ENCODE results near the gene RGS10.
"Not testable (repeated sequence)": the region's sequence is repeated elsewhere in the genome, so short reads cannot be mapped to it uniquely, and the experiment has no call there.

RGS10 gene

DNA sequence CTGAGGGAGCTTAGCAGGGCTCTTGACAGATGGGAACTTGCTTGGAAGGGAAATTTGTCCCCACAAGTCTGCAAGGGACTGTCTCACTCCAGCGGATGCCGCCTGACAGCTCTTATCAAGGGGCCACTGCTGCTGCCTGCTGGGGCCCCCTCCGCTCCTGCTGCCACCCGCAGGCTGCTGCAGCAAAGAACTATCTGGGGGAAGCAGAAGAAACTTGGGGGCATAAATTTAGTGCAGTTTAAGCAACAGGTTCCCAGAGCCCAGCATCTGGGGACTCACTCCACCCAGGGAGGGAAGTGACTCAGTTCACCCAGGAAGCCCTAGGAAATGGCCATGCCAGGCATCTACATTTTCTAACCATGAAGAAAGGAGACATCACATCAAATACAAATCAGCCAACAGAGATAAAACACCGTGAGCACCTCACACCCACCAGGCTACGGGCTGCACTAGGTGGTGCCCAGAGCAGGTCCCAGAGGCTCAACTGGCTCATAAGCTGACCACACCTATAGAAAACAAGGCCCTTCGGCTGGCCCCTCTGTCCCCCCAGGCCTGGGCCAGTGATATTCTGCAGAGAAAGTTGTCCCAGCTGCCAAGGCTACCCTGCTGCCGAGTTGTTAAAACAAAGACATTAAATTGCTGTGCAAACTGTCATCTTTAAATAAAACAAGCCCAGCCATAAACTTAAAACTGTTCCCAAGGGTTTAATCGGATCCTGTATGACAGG is 3.7 kb downstream of the RGS10 start:
- DNase-seq (ENCODE audit: low read depth, low spot score) = no peak

DNA sequence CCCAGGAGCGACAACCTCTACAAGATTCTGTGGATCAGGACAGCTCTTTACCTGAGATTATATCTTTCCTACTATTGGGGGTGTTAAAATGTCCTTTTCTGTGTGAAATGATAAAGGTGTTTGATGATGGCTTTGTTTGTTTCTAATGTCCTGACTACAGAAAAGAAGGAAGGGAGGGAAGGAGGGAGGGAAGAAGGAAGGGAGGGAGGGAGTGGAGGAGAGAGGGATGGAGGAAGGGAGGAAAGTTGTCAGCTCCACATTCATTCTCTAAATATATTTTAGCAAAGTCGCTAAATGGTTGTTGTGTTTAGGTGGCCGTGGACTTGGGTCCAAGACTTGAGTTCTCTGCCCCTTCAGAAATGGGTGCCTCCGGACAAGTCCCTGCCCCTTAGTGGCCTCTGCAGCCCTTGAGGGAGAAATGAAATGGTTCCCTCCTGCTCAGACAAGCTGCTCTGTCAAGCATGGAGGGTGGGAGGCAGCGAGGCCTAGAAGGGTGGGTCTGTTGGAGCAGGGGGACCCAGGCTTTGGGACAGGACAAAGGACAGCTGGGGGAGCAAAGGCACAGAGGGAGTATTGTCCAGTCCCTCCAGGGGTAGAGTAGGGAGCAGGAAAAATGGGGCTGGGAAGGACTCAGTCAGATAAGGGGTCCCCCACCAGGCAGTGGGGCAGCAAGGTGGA is 4.4 kb downstream of the RGS10 start:
- no peak for DNase-seq (ENCODE audit: low read depth, low spot score)

DNA sequence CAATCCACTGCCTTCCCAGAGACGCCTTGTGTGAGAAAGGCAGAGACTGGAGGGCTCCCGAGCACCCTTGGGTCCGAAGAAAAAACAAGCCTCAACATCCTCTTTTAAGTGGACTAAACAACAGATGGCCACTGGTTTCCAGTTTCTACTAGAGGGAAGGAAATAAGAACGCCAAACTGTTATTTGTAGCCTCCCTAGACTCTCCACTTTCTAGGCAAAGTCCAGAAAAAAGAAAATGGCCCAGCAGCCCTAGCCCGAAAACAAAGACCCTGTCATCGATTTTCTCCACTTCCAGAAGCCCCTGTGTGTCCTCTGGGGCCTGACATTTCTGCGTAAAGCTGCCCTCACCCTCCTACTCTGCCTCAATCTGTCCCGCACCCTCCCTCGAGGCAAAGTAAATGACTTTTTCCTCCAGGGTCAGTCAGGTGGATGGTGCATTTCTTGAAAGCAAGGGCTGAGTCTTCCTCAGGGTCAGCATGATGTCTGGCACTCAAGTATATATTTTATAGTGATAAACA is 6.0 kb downstream of the RGS10 start:
- DNase-seq (ENCODE audit: low read depth, low spot score) = no peak

DNA sequence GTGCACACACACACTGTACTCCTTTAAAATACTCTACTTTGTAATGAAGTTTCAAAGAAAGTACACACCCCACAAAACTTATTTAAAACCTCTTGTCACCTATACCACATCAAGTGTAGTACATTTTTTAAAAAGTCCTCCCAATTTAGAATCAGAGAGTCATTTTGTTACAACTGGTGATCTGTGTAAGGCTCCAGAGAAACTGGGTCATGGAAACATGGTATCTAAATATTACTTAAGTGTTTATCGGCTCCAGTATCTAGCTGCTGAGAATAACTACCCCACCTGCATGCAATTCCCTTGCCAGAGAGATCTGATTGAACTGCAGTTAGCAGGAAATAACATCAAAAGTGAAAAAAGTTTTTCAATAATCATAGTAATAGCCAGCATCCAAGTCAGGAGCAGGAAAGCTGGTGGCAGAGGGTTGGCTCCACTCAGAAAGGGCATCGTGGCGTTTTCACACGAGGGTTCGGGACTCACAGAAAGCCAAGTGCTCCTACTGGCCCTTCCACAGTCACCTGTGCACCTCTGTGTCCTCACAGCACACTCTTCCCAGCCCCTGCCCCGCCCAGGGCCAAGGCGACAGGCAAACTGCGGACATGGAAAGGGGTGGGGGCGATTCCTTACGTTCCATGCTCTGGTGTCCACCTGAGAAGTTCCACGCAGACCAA is 6.5 kb downstream of the RGS10 start:
- no peak for DNase-seq (ENCODE audit: low read depth, low spot score)

DNA sequence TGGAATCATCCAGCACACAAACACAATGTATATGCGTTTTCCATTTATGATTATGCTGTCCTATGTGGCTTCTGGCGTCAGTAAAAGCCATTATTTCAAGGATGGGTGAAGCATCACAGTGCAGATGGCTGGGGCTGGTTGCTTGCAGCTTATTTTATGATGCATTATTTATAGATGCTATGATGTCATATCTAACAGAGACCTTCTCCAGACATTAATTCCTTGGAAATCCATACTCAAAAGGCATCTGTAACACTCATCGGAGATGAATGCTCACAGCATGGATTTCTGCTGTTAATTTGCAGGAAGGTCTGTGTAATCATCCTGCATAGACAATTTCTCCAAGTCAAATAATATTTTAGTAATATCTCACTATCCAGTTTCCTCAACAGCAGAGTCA is 7.2 kb downstream of the RGS10 start:
- no peak for DNase-seq (ENCODE audit: low read depth, low spot score)

DNA sequence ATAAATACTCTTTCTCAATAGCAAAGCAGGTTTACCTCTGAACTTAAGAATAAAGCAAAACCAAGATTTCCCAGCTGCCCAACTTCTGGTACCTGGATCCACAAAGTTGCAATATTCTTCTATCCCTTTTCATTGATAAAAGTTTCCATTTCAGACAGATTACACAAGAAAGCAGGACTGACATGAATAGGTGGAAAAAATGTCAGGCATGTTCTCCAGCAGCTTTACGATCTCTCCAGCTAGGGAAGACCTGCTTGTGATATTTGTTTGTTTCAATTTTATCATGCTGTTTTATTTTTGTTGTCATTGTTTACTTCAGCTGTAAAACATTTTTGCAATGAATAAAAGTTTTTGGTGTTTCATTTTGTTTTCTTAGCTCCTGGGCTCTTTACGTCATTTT is 9.0 kb downstream of the RGS10 start:
- no peak for DNase-seq (ENCODE audit: low read depth, low spot score)

DNA sequence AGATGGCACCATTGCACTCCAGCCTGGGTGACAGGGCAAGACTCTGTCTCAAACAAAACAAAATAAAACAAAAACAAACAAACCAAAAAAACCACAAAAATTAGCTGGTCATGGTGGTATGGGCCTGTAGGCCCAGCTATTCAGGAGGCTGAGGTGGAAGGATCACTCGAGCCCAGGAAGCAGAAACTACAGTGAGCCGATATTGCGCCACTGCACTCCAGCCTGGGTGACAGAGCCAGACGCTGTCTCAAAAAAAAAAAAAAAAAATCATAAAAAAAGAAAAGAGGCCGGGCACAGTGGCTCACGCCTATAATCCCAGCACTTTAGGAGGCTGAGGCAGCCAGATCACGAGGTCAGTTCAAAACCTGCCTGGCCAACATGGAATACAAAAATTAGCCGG is 9.7 kb downstream of the RGS10 start:
- DNase-seq (ENCODE audit: low read depth, low spot score) = not testable (repeated sequence)

DNA sequence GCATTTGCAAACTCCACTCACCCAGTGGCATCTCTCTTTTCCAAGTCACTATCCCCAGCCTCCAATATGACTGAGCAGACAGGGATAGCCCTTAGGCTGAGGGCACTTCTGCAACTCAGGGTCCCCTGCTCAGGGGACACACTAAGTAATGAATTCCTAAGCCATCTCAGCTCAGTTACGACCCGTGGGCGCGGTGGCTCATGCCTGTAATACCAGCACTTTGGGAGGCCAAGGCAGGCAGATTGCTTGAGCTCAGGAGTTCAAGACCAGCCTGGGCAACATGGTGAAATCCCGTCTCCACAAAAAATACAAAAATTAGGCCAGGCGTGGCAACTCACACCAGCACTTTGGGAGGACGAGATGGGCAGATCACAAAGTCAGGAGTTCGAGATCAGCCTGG is 10.3 kb downstream of the RGS10 start:
- not testable (repeated sequence) for DNase-seq (ENCODE audit: low read depth, low spot score)

DNA sequence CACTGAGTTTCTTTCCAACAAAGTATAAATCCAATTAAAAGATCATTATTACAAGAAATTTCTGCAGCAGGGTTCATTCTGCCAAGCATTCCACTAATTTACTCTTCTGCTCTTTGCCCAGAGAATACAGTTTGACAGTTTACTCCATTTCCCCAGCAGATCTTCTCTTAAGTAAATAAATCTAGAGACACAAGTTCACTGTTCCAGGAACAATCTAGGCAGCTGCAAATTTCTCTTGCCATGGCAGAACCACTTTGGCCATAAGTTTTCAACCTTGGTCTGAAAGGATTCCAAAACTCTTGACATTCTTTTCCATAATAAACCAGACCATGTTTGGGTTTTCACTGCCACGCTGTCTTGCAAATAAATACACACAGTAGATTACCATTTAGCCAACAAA is 11.5 kb downstream of the RGS10 start:
- no peak for DNase-seq (ENCODE audit: low read depth, low spot score)

DNA sequence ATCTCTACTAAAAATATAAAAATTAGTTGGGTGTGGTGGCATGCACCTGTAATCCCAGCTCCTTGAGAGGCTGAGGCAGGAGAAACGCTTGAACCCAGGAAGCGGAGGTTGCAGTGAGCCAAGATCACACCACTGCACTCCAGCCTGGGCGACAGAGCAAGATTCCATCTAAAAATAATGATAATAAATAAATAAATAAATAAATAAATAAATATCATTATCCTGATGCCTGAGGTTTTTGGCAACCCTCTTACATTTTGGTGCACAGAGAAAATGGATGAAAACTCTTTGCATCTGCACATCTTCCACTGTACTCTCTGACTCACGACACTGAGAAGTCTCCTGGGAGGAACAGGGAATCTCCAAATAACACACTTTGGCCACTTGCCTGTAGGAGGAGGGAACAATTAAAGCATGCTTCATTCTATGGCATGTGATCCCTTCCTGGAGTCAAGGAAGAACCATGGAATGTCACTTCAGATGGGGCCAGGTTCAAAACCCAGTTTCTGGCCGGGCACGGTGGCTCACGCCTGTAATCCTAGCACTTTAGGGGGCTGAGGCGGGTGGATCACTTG is 13.8 kb downstream of the RGS10 start:
- not testable (repeated sequence) for DNase-seq (ENCODE audit: low read depth, low spot score)

DNA sequence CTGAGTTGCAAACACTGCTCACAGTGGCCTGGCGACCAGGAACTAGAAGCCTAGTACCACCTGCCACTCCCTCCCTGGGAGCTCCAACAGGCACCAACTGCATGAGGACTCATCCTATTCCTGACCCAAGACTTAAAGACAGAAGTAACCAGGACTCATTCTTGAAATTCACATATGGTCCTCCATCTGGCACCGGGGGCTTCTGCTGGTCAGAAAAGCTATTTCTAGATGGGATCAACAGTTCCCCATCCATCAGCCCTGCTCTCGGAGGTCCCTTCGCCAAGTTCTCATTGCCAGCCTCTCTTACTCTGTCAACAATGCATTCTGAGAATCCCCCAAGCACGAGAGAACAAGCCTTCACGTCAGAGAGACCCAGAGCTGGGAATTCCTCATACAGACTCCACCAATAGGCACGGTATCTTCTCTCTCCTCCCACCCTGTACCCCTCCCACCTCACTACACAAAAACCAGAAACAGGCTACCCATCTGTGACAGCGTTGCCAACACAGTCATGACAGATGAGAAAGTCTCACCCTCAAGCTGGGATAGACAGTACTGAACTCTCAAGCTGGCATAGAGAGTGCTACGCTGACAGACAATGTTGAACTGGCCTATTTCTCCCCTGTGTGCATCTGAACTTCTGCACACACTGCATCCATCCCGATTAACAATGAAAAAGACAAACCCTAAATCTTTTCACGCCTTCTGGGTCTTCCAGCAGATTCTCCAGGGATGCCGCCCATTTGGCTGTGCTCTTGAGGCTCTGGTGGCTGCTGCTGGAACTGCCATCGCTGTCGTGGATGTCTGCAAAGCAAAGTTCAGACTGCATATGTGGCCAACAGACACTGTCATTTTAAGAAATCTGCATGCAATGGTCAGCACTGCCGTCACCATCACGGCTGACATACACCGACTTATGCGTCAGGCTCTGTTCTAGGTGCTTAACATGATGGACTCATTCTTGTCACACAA is 15.6 kb downstream of the RGS10 start:
- DNase-seq (ENCODE audit: low read depth, low spot score) = no peak

DNA sequence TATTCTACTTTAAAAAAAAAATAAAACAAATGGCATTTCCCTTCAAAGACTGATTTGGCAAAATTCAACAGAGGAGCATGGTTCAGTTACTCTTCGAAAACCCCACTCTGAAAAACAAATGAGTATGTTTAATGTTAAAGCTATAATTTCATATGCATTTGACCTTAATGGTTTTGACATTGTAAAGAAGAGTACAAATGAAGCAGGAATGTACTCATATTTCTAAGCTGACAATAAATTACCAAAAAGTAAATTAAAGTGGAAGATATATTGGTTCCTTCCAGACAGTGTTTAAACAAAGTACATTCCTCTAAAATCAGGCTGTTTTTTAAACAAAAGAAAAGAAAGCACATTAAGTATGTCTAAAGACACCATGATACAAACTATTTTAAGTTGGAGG is 16.4 kb downstream of the RGS10 start:
- no peak for DNase-seq (ENCODE audit: low read depth, low spot score)

DNA sequence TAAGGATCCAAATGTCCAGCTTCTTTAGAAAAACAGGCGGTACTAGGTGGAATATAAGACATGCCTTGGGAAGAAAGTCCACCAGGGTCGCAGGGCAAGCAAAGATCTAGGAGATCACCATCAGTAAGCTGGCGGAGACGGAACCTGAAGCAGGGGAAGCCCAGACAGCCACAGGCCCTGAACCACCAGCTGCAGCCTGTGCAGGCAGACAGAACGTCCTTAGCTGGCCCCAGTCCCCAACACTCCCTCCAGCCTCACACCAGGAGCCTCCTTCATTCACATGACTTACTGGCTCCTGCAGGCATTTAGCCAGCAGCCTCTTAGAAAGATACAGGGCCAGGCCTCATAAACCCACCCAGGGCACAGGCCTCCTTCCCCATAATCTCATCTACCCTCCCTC is 17.4 kb downstream of the RGS10 start:
- DNase-seq (ENCODE audit: low read depth, low spot score) = no peak

DNA sequence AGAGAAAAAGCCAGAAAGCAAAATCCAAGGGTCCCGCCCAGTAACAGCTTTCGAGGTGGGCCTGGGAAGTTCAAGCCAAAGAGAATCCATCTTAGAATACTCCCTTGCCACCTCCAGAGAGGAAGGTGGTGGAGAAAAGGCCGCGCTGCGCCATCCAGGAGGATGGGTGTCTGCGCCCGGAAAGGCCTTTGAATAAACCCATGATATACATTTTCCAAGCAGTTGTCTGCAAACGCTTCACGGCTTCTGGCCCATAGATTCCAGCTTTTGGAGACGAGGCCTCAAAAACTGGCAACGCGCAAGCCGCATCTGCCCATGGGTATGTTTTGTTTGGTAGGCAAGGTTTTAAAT is 17.8 kb downstream of the RGS10 start:
- no peak for DNase-seq (ENCODE audit: low read depth, low spot score)

DNA sequence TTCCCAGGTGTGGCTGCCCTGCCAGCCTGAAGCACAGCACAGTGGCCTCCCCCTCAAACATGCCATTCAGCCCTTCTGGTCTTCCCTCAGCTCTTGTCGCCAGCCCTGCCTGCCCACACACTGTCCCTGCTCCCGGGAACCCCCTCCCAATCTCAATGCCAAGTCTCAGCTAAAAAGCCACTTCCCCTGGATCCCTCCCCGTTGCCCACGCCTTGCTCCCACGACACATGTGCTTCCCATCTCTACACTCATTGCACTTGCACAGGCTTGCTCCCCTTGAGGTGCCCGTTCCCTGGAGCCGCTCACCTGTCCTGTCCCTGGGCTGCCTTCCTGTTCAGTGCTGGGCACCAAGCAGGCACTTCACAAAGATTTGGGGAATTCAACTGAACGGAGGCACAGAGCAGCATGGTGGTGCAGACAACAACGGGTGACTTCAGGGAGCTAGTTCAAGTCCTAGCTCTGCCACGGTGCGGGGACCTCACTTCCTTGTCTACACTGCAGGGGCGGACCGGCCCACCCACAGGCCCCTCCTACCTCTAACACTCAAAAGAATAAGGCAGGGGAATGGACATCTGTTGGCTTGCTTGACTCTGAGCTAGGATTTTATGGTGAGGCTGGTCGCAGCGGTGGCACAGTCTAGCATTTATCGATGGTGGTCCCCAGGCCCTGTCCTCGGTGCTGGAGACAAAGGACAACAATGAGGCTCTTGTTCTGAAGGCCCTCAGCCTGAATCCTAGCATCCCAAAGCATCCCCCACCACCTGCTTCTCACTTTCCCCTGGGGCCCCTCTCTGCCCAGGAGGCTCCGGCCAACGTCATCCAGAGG is 18.4 kb downstream of the RGS10 start:
- DNase-seq (ENCODE audit: low read depth, low spot score) = no peak

DNA sequence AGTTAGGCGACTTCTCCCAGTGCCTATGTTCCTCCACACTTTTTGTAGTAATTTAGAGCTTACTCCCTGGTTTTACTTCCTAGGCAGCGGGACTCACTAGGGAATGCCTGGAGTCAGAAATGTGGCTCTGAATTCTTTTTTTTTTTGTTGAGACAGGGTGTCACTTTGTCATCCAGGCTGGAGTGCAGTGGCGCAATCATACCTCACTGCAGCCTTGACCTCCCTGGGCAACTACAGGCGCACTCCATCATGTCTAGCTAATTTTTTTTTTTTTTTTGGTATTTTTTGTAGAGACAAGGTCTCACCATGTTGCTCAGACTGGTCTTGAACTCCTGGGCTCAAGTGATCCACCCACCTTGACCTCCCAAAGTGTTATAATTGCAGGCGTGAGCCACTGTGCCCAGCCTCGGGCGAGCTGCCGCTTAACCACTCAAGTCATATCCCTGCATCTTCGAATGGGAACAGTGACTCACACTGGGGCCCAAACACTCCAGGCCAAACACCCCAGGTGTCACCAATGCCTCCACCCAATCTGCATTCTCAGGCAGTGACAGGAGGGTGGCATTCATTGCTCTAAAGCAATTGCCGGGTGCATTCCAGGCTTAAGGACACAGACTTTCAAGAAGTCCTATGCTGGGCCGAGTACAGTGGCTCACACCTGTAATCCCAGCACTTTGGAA is 19.6 kb downstream of the RGS10 start:
- no peak for DNase-seq (ENCODE audit: low read depth, low spot score)

DNA sequence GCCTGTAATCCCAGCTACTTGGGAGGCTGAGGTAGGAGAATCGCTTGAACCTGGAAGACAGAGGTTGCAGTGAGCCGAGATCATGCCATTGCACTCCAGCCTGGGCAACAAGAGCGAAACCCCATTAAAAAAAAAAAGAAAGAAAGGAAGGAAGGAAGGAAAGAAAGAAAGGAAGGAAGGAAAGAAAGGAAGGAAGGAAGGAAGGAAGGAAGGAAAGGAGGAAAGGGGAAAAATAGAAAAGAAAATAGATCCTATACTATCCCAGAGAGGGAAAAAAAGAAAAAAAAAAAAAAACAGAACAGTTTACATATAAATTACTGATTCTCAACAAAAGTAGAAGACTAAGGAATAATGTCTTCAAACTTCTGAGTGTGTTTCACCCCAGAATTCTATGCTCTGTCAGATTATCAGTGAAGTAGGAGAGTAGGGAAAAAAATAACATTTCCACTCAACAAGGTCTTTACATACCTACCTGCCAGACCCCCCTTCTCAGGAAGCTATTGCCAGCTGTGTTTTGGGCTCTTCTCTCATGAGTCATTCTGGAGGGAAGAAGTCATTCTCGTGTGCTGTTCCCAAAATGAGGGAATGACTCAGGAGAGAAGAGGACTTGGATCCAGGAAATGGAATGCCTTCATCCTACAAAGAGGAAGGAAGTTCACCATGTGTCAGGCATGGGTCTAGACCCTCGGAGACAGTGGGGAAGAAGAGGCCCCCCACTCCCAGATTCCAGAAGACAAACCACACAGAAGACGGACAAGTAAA is 20.9 kb downstream of the RGS10 start:
- DNase-seq (ENCODE audit: low read depth, low spot score) = no peak

DNA sequence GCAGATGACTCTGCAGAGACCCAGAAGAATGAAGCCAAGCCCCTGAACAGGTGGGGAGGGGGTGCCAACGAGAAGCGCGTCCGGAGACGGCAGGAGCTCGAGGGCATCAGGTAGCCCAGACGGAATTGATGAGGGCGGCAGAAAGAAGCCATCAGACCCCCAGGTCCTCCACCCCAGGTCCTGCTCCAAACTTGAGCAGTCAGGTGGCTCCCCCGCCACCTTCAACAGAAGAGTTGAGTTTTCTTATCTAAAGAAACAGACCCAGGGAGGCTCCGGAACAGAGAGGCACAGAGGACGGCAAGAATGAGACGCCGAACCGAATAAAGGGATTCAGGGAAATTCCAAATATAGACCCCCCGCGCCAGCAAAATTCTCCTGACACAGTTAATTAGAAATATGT is 22.2 kb downstream of the RGS10 start:
- no peak for DNase-seq (ENCODE audit: low read depth, low spot score)

DNA sequence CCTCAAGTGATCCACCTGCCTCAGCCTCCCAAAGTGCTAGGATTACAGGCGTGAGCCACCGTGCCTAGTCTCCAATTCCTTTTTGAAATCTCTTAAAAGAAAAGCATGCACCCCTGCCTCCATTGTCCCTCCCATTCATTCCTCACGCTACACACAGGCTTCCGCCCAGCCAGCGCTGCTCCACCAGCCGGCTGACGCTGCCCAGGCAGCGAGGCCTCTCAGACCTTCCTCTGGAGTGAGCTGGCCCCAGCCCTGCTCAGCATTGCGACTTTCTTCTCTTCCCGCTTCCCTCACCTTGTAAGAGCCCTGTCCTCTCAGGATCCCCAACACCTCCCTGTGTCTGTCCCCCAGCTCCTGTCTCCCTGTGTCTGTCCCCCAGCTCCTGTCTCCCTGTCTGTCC is 23.6 kb downstream of the RGS10 start:
- DNase-seq (ENCODE audit: low read depth, low spot score) = no peak

All from brain pericyte (primary cell).